Subcutaneous abdominal adipose tissue (tissue), 5 donors: Measurements from ENCODE around the gene IL33.

Source experiments
- H3K27ac ChIP-seq: one replicate; pipeline ENCODE4 v1.7.0; 2013; ENCODE audit warnings: low read depth, mild to moderate bottlenecking, inconsistent platforms, low read length, moderate library complexity
- H3K27me3 ChIP-seq, 5 donors: one replicate each; pipeline ENCODE4 v1.7.0; 2013; ENCODE audit warnings: low read length in 5 of 5, inconsistent platforms in 1 of 5; ENCODE audit not compliant: control insufficient read depth in 5 of 5, insufficient read depth in 4 of 5
- H3K36me3 ChIP-seq, 5 donors: one replicate each; pipeline ENCODE4 v1.7.0; 2013; ENCODE audit warnings: low read length in 5 of 5; ENCODE audit not compliant: control insufficient read depth in 5 of 5, insufficient read depth in 5 of 5
- H3K4me1 ChIP-seq, 5 donors: one replicate each; pipeline ENCODE4 v1.7.0; 2013; ENCODE audit warnings: low read length in 5 of 5, mild to moderate bottlenecking in 3 of 5, moderate library complexity in 1 of 5; ENCODE audit not compliant: control insufficient read depth in 5 of 5, insufficient read depth in 5 of 5
- H3K4me3 ChIP-seq, 5 donors: one replicate each; pipeline ENCODE4 v1.7.0; 2013; ENCODE audit warnings: low read length in 5 of 5, low read depth in 1 of 5
- H3K9ac ChIP-seq, 5 donors: one replicate each; pipeline ENCODE4 v1.7.0; 2013; ENCODE audit warnings: low read length in 5 of 5, mild to moderate bottlenecking in 4 of 5, moderate library complexity in 3 of 5
- H3K9me3 ChIP-seq, 5 donors: one replicate each; pipeline ENCODE4 v1.7.0; 2013; ENCODE audit warnings: low read length in 5 of 5; ENCODE audit not compliant: control insufficient read depth in 5 of 5
- donor health status: healthy.
- donor health status: healthy.
- donor health status: healthy.
- donor health status: healthy.
- donor health status: healthy.

The IL33 gene

DNA sequence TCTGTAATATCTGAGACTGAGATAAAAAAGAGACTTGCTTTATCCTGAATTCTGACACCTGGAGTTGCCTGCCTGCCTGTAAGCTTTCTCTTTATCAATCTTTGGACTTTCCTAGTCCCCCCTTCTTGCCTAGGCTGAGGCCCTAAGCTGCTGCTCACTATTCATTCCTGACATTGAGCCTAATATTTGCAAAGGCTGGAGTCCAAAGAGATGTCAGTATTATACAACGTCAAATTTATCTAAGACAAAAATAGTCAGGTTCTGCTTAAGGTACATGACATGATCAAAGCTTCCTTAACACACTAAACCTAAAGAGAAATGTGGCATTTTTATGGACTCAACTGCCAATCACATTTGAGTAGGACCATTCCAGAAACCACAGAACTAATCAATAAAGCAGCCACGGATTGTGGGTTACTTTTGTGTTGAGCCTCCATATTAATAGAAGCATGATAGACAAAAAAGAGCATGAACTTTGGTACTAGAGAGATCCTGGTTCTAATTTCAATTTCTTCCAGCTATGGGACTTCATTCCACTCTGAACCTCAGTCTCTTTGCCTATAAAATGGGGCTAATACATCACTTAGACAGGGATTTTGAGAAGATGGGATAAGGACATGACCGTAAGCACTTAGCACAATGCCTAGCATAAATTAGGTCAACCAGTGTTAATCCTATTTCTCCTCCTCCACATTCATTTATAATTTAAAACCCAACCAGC, 56.1 kb downstream of the IL33 start:
- H3K4me3 ChIP-seq, result no peak overlapping the region
- peak overlapping the region; percentile 52 for H3K27ac ChIP-seq
- H3K27me3 ChIP-seq, result no peaks in the 10 kb centered on the region
- H3K9ac ChIP-seq, result no peak overlapping the region
- peaks cover 0 to 19% (median 13%) of the 10 kb centered on the region in 5 donors for H3K4me1 ChIP-seq
- H3K36me3 ChIP-seq, result no peaks in the 10 kb centered on the region
- no peaks in the 10 kb centered on the region for H3K9me3 ChIP-seq

DNA sequence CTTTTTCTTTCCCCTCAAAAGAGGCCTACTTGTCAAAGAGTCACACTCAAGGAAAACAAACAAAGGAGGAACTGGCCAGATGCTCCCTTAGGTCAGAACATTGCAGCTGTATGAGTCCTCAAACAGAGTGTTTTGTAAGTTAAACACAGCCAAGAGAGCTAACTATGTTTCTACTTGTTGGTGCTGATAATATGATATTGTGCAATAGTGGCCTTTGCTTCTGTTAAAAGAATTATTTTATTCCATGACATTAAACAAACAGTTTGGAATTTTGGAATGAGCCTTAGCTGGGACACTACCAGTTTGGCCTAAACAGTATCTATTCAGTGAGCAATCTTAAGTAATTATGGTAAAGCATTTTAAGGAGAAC, 56.6 kb downstream of the IL33 start:
- Histone ChIP-seq H3K27me3 (no peaks in the 10 kb centered on the region), H3K9ac (no peak overlapping the region), H3K4me3 (no peak overlapping the region), H3K4me1 (peaks cover 0 to 19% (median 13%) of the 10 kb centered on the region in 5 donors), H3K27ac (peak overlapping the region; percentile 52), H3K9me3 (no peaks in the 10 kb centered on the region), H3K36me3 (no peaks in the 10 kb centered on the region)

DNA sequence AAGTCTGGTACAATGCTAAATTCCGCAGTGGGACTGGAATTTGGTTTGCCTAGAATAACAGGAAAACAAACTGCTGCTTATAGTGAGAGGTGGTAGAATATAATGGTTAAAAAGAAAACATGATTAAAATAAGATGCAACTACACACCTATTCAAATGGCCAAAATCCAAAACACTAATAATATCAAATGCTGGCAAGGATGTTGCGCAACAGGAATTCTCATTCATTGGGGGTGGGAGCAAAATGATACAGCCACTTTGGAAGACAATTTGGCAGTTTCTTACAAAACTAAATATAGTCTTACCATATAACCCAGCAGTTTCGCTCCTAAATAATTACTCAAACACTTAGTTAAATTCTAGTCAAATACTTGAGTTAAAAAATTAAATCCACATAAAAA, 61.8 kb downstream of the IL33 start:
- H3K36me3 ChIP-seq, result no peaks in the 10 kb centered on the region
- H3K9ac ChIP-seq, result no peak overlapping the region
- no peak overlapping the region for H3K27ac ChIP-seq
- H3K27me3 ChIP-seq, result no peaks in the 10 kb centered on the region
- peaks cover 0 to 8% (median 4%) of the 10 kb centered on the region in 5 donors for H3K4me1 ChIP-seq
- H3K4me3 ChIP-seq, result no peak overlapping the region
- H3K9me3 ChIP-seq, result no peaks in the 10 kb centered on the region

DNA sequence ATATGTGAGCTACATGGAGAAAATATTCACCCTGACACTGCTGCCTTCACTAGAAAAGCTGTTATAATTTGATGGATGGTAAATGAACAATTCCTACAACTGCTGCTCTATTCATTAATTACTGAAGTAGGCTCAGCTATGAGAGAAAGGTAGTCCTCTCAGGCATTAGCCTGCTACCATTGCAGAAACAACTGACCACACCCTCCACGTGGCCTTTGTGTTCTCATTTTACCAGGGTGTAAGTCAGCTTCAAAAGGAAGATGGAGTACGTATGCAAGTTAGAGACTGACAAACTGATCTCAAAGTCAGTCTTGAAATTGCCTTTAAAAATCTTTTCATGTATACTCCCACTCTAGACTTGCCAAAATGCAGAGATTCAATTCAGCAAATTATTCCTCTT, 86.3 kb downstream of the IL33 start:
- H3K27ac ChIP-seq, result no peak overlapping the region
- peaks cover 0 to 1% (median 0%) of the 10 kb centered on the region in 5 donors for H3K27me3 ChIP-seq
- no peaks in the 10 kb centered on the region for H3K9me3 ChIP-seq
- H3K4me3 ChIP-seq, result no peak overlapping the region
- no peak overlapping the region for H3K9ac ChIP-seq
- no peaks in the 10 kb centered on the region for H3K4me1 ChIP-seq
- no peaks in the 10 kb centered on the region for H3K36me3 ChIP-seq

DNA sequence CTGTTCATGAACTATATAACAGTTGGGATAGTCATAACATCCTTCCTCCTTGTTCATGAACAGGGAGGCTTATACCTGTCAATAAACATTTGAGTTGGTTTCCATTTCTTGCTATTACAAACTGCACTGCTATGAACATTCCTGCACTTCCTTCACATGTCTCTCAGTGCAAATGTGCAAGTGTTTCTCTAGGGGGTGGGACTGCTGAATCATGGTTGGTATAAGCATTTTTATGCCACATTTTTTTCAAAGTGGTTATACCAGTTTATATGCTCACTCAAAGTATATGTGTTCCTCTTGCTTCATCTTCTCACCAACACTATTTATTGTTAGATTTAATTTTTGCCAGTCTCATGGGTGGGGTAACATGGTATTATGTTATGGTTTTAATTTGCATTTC, 86.8 kb downstream of the IL33 start:
- Histone ChIP-seq H3K4me3 (no peak overlapping the region), H3K27ac (no peak overlapping the region), H3K4me1 (no peaks in the 10 kb centered on the region), H3K9me3 (no peaks in the 10 kb centered on the region), H3K9ac (no peak overlapping the region), H3K36me3 (no peaks in the 10 kb centered on the region), H3K27me3 (peaks cover 0 to 2% (median 0%) of the 10 kb centered on the region in 5 donors)

DNA sequence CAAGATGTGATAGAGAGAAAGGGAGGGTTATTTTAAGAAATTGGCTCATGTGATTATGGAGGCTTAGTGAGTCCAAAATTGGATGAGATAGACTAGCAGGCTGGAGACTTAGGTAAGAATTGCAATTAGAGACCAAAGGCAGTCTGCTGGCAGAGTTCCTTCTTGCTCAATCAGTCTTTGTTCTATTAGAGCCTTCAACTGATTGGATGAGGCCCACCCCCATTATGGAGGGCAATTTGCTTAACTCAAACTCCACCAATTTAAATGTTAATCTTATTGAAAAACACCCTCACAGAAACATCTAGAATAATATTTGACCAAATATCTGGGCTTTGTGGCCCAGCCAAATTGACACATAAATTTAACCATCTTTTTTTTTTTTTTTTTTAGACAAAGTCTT, 88.6 kb downstream of the IL33 start:
- H3K36me3 ChIP-seq, result no peaks in the 10 kb centered on the region
- H3K4me3 ChIP-seq, result no peak overlapping the region
- no peak overlapping the region for H3K27ac ChIP-seq
- no peaks in the 10 kb centered on the region for H3K4me1 ChIP-seq
- H3K27me3 ChIP-seq, result peaks cover 0 to 2% (median 0%) of the 10 kb centered on the region in 5 donors
- no peak overlapping the region for H3K9ac ChIP-seq
- H3K9me3 ChIP-seq, result no peaks in the 10 kb centered on the region

DNA sequence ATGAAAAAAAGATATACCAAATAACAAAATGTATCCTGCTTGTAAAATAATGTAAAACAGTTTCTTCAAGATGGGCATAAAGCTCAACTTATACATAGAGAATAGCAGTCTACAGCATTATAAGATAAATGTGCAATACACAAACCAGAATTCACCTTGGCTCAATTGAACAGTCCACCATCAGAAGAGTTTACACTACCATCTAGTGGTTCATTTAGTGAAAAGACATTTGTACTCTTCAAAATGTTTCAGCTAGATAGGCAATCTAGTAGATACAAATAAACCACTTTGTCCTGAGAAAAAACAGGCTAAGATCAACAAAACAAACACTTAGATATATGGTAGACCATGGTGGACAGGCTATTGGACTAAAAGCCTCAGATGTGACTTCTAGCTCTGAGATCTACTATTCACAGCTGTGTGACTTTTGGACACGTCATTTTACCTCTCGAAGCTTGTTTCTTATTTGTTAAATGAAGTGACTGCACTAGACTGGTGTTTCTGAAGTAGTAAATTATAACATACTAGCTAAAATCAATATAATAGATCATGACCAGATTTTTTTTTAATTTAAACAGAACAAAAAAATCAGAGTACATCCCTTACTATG, 90.5 kb downstream of the IL33 start:
- H3K36me3 ChIP-seq, result no peaks in the 10 kb centered on the region
- no peak overlapping the region for H3K4me3 ChIP-seq
- H3K9ac ChIP-seq, result no peak overlapping the region
- H3K4me1 ChIP-seq, result no peaks in the 10 kb centered on the region
- no peaks in the 10 kb centered on the region for H3K9me3 ChIP-seq
- no peak overlapping the region for H3K27ac ChIP-seq
- H3K27me3 ChIP-seq, result peaks cover 0 to 2% (median 0%) of the 10 kb centered on the region in 5 donors
